GM21367 (cell line): Measurements from ENCODE around the gene DHRS2.
"Not testable (repeated sequence)": the region's sequence is repeated elsewhere in the genome, so short reads cannot be mapped to it uniquely, and the experiment has no call there.

Source experiments
- ATAC-seq: cut with Tn5 transposase; IDR thresholded peaks from one replicate; pipeline ENCODE4 v1.9.1; 2021; ENCODE audit not compliant: unreplicated experiment

The DHRS2 gene

GRCh38 chr14:23632461-23633159 lies 3.6 kb upstream of the DHRS2 start:
- ATAC-seq: no peak

- no peak for ATAC-seq
Measured at GRCh38 chr14:23633160-23633701, 2.9 kb upstream of the DHRS2 start.

GRCh38 chr14:23634698-23635412 lies 1.3 kb upstream of the DHRS2 start:
- ATAC-seq: not testable (repeated sequence)

GRCh38 chr14:23637312-23637654 lies 1.1 kb downstream of the DHRS2 start:
- not testable (repeated sequence) for ATAC-seq

DNA sequence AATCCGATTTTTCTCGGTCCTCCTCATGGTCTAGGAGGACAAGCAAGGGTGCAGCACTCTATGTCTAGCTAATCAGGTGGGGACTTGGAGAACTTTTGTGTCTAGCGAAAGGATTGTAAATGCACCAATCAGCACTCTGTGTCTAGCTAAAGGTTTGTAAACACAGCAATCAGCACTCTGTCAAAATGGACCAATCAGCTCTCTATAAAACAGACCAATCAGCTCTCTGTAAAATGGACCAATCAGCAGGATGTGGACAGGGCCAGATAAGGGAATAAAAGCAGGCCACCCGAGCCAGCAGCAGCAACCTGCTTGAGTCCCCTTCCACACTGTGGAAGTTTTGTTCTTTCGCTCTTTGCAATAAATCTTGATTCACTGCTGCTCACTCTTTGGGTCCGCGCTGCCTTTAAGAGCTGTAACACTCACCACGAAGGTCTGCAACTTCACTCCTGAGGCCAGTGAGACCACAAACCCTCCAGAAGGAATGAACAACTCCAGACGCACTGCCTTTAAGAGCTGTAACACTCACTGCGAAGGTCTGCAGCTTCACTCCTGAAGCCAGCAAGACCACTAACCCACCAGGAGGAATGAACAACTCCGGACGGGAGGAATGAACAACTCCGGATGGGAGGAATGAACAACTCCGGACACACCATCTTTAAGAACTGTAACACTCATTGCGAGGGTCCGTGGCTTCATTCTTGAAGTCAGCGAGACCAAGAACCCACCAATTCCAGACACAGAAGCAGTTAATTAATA lies 1.7 kb downstream of the DHRS2 start:
- ATAC-seq: not testable (repeated sequence)

GRCh38 chr14:23638414-23639047 lies 2.4 kb downstream of the DHRS2 start:
- ATAC-seq: no peak

DNA sequence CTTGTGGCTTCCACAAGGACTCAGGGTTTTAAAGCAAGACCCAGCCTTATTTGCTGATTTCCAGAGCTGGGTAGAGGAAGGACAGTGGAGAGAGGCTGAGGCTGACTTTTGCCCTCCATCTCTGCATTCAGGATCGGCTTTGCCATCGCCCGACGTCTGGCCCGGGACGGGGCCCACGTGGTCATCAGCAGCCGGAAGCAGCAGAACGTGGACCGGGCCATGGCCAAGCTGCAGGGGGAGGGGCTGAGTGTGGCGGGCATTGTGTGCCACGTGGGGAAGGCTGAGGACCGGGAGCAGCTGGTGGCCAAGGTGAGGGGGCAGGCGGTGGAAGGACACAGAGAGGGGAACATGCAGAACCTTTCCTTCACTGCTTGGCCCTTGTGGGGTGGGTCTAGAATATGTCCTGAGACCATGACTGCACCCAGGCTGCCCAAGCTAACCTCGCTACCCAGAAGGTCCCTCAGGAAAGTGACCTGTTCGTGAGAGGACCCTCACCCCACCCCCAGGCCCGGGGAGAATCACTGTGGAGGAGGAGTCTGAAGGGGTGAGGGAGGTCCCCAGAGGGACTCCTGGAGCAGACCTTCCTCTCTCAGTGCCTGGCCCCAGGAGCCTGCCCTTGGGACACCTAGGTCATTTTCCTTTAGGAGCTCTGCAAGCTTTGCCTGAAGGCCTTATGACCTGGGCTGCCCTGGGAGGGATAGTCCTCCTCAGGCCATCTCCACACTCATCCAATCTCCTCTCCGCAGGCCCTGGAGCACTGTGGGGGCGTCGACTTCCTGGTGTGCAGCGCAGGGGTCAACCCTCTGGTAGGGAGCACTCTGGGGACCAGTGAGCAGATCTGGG lies 3.1 kb downstream of the DHRS2 start:
- no peak for ATAC-seq

- no peak for ATAC-seq
Measured at GRCh38 chr14:23639891-23640523, 3.8 kb downstream of the DHRS2 start.

DNA sequence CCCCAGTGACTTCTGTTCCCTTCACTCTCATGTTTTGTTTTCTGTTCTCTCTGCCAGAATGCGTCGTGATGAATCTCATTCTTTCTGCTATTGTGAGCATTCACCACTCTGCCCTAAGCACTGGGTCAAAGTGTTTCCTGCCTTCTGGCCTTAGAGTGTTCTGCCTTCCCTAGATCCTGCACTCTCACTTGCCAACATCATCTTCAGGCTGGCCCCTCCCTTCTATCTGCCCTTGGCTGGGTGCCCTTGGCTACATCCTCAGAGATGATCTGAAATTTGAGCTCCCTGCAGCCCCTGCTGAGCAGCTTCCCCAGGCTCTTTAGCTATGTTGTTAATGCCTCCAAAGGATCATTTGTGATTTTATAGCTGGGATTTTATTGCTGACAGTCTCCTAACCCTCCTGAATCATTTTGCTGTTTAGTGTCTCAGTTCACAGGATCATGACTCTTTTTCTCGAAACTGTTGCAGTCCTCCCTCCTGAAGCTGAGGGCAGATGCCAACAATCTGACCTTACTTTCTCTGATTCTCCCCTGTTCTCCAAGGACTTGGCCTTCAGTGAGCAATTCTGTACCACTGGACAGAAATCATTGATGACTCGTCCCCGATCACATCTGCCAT lies 4.5 kb downstream of the DHRS2 start:
- ATAC-seq: no peak

DNA sequence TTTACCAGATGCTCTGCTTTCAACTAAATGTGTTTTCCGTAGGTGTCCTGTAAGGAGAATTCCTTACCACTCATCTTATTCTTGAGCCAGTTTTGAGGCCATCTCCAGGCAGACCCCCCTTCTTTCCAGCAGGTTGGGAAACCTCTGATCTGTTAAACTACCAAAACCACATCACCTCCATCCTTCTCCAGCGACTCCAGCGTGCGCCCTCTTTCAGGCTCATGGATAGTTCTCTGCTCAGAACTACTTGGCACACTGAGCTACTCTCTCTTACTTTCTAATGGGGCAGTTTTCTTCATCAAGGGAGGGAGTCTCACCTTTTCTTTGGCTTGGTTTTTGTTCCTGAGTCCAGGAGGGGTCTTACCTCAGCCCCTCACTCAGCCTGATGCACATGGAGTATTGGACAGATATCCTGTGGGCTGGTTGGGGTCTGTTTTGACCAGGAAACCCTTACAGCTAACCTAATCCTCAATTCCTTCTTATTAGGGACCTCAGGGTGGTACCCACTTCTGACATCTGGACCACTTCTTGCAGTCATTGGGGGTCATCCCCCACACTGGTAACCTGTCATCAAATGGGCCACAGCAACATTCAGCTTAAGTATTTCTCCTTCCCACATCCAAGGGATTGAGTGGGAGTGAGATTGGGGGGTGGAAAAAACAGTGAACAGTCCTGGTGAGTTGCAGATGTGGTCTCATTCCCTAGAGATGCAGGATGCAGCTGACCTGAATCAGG lies 5.2 kb downstream of the DHRS2 start:
- ATAC-seq: no peak

GRCh38 chr14:23641915-23642588 lies 5.9 kb downstream of the DHRS2 start:
- no peak for ATAC-seq

GRCh38 chr14:23643533-23644194 lies 7.5 kb downstream of the DHRS2 start:
- ATAC-seq: no peak

DNA sequence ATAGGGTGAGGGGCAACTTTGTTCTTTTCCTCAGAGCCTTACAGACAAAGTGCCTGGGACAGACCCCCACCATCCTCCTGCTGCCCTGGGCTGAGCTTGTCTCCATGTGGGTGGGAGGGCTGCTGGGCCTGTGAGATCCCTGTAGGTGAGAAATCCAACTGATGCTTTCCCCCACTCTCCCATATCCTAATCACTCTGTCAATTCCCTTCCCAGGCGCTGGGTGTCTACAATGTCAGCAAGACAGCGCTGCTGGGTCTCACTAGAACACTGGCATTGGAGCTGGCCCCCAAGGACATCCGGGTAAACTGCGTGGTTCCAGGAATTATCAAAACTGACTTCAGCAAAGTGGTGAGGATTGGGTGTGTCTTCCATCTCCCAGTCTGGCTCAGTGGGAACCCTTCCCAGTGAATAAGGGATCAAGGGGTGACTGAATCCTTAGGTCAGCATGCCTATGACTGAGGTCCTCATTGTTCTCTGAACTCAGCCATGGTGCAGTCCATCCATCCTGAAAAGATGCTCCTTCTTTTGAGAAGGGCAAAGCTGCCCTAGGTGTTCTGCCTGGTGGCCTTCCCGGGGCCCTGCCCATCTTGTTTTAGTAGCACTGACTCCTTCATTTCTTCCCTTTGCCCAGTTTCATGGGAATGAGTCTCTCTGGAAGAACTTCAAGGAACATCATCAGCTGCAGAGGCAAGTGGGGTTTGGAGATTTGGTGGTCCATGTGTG lies 8.2 kb downstream of the DHRS2 start:
- no peak for ATAC-seq

DNA sequence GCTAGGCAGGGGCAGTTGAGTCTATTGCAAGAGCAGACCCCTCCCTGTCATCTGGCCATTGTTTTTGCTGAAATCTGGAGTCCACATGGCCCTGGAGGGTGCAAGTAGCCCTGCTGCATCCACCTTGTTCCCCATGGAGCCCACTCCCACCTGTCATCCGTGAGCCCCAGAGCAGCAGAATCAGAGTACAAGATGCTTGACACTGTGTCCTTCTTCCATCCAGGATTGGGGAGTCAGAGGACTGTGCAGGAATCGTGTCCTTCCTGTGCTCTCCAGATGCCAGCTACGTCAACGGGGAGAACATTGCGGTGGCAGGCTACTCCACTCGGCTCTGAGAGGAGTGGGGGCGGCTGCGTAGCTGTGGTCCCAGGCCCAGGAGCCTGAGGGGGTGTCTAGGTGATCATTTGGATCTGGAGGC lies 8.8 kb downstream of the DHRS2 start:
- ATAC-seq: no peak

DNA sequence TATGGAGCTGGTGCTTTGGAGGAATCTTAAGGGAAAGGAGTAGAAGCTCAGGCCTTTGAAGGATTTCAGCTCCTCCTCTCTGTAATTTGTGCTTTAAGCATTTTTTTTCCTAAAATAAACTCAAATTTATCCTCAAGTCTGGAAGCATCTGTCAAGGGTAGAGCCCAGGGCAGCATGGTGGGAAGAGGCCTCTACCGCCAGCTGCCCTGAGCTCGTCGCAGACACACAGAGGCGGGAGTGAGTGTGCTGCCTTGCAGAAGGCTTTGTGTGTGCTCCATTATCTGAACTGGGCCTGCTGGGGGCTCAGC lies 9.3 kb downstream of the DHRS2 start:
- ATAC-seq: no peak

DNA sequence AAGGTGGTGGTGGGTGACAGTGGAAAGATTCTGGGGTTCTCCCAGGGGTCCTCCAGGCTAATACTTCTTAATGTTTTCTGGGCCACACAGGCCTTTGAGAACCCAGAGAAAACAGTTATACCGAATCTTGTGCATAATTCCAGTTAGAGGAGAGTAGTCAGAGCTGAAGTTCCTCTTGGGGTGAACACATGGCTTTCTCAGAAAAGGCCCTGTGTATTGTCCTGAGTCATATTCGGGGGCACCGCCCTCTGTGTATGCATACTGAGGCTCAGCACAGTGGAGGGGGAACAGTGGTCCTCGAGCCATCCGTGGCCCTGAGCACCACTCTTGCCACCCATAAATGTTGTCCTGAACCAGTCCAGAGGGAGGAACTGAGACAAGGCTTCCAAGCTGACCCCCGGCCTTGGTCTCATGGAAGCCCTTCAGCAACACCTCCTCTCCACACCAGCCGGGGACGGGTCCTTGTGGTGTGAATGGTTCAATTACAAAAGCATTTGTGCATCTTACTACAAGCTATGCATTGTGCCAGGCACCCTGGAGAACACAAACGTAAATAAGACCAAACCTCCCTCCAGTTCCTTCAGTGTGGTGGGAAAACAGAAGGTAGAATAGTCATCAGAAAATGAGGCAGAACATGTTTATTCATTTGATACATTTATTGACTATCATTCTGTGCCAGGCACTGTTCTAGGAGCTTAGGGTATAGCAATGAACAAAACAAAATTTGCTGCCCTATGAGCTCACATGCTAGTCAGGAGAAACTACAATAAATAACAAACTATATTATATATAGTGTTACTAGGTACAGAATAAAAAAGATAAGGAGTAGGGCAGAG lies 9.9 kb downstream of the DHRS2 start:
- ATAC-seq: no peak
